GM12891 (cell line): ENCODE measurements around the gene MICAL3.

Experiments
- POLR2A ChIP-seq: IDR thresholded peaks from 2 replicates; pipeline ENCODE4 v1.6.1; 2011; ENCODE audit warnings: low read depth, low read length, control low read depth
- SPI1 ChIP-seq: IDR thresholded peaks from 2 replicates; pipeline ENCODE4 v1.6.1; 2011; ENCODE audit warnings: low read depth, low read length, control low read depth
- TAF1 ChIP-seq: IDR thresholded peaks from 2 replicates; pipeline ENCODE4 v1.6.1; 2011; ENCODE audit warnings: low read depth, low read length, control low read depth

GRCh38 chr22:17779286-17780115 lies 244.9 kb downstream of the MICAL3 start:
- TF ChIP-seq POLR2A: no peak
- TF ChIP-seq TAF1: peak; percentile 49; the same call in 1 of the 2 replicates
- no peak for TF ChIP-seq SPI1
